IMR-90 (cell line): ENCODE results near the gene XPC.

Experiments
- CEBPB ChIP-seq: IDR thresholded peaks from 2 replicates; pipeline ENCODE4 v1.6.1; 2012; ENCODE audit warnings: low read depth, low read length, improper control_type of control experiment
- CHD1 ChIP-seq: IDR thresholded peaks from 2 replicates; pipeline ENCODE4 v1.6.1; 2012; ENCODE audit warnings: low read depth, low read length, improper control_type of control experiment
- MAFK ChIP-seq: IDR thresholded peaks from 2 replicates; pipeline ENCODE4 v1.6.1; 2012; ENCODE audit warnings: low read depth, low read length, improper control_type of control experiment
- MXI1 ChIP-seq: IDR thresholded peaks from 2 replicates; pipeline ENCODE4 v1.6.1; 2012; ENCODE audit warnings: low read depth, mild to moderate bottlenecking, low read length, moderate library complexity, borderline replicate concordance
- NFE2L2 ChIP-seq: fragments of 150-350 bp; IDR thresholded peaks from 2 replicates; pipeline ENCODE4 v1.6.1; 2016; ENCODE audit warnings: low read depth, mild to moderate bottlenecking, low read length
- POLR2A ChIP-seq: IDR thresholded peaks from 2 replicates; pipeline ENCODE4 v1.6.1; 2012; ENCODE audit warnings: mild to moderate bottlenecking, low read depth, low read length
- RAD21 ChIP-seq: IDR thresholded peaks from 2 replicates; pipeline ENCODE4 v1.6.1; 2012; ENCODE audit warnings: low read length, improper control_type of control experiment
- RCOR1 ChIP-seq: IDR thresholded peaks from 2 replicates; pipeline ENCODE4 v1.6.1; 2012; ENCODE audit warnings: mild to moderate bottlenecking, low read length, improper control_type of control experiment; ENCODE audit not compliant: insufficient replicate concordance
- RFX5 ChIP-seq: IDR thresholded peaks from 2 replicates; pipeline ENCODE4 v1.8.0; 2012; ENCODE audit warnings: low read depth, mild to moderate bottlenecking, low read length, moderate library complexity
- SMC3 ChIP-seq: fragments of 150-350 bp; IDR thresholded peaks from 2 replicates; pipeline ENCODE4 v1.6.1; 2016; ENCODE audit warnings: low read depth, mild to moderate bottlenecking, antibody characterized with exemption, low read length, moderate library complexity
- TF ChIP-seq, protein P1 (sequence below): conservative IDR thresholded peaks from 2 replicates; pipeline ENCODE4 v1.5.1; 2012; ENCODE audit warnings: mild to moderate bottlenecking, low read depth, low read length, improper control_type of control experiment
- TF ChIP-seq, protein P2 (sequence below): fragments of 150-350 bp; IDR thresholded peaks from 2 replicates; pipeline ENCODE4 v1.6.1; 2016; ENCODE audit warnings: low read depth, mild to moderate bottlenecking, low read length, moderate library complexity, borderline replicate concordance
- TF ChIP-seq, protein P3 (sequence below): fragments of 150-350 bp; IDR thresholded peaks from 2 replicates; pipeline ENCODE4 v1.6.1; 2017; ENCODE audit warnings: mild to moderate bottlenecking, antibody characterized with exemption, low read length, low read depth

DNA sequence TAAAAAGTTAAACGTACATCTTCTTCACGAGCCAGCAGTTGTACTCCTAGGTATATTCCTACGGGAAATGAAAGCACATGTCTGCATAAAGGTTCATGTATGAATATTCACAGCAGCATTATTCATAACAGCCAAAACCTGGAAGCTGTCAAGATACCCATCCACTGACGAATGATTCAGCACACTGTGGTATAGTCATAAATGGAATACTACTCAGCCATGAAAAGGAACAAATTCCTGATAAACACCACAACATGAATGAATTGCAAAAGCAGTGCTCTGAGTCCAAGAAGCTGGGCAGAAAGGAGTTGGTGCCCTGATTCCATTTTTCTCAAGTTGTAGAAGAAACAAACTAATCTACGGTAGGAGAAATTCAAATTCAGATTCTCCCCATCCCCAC is 49.7 kb downstream of the XPC start:
- TF ChIP-seq, protein P1, sequence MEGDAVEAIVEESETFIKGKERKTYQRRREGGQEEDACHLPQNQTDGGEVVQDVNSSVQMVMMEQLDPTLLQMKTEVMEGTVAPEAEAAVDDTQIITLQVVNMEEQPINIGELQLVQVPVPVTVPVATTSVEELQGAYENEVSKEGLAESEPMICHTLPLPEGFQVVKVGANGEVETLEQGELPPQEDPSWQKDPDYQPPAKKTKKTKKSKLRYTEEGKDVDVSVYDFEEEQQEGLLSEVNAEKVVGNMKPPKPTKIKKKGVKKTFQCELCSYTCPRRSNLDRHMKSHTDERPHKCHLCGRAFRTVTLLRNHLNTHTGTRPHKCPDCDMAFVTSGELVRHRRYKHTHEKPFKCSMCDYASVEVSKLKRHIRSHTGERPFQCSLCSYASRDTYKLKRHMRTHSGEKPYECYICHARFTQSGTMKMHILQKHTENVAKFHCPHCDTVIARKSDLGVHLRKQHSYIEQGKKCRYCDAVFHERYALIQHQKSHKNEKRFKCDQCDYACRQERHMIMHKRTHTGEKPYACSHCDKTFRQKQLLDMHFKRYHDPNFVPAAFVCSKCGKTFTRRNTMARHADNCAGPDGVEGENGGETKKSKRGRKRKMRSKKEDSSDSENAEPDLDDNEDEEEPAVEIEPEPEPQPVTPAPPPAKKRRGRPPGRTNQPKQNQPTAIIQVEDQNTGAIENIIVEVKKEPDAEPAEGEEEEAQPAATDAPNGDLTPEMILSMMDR: no peak
- no peak for TF ChIP-seq RFX5
- TF ChIP-seq MAFK: no peak
- TF ChIP-seq, protein P2, sequence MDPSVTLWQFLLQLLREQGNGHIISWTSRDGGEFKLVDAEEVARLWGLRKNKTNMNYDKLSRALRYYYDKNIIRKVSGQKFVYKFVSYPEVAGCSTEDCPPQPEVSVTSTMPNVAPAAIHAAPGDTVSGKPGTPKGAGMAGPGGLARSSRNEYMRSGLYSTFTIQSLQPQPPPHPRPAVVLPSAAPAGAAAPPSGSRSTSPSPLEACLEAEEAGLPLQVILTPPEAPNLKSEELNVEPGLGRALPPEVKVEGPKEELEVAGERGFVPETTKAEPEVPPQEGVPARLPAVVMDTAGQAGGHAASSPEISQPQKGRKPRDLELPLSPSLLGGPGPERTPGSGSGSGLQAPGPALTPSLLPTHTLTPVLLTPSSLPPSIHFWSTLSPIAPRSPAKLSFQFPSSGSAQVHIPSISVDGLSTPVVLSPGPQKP: no peak
- TF ChIP-seq POLR2A: no peak
- no peak for TF ChIP-seq CHD1
- no peak for TF ChIP-seq CEBPB
- no peak for TF ChIP-seq MXI1
- TF ChIP-seq NFE2L2: no peak
- TF ChIP-seq RCOR1: no peak
- TF ChIP-seq RAD21: no peak
- TF ChIP-seq, protein P3, sequence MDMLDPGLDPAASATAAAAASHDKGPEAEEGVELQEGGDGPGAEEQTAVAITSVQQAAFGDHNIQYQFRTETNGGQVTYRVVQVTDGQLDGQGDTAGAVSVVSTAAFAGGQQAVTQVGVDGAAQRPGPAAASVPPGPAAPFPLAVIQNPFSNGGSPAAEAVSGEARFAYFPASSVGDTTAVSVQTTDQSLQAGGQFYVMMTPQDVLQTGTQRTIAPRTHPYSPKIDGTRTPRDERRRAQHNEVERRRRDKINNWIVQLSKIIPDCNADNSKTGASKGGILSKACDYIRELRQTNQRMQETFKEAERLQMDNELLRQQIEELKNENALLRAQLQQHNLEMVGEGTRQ: no peak
- no peak for TF ChIP-seq SMC3
